Measurements from ENCODE around the gene ABCC8. TPM values are rescaled to one million over a fixed set of nuclear protein-coding genes. Genes with fewer than 3 reads are reported as not detected.

The ABCC8 gene
- total RNA-seq, 1 donor: not detected

GRCh38 chr11:17415523-17416104 is 61.0 kb downstream of the ABCC8 start:
- Histone ChIP-seq H2AFZ (ENCODE audit: low read length) (no peak overlapping the region), H3K79me2 (ENCODE audit: insufficient read depth, low read length) (no peaks in the 10 kb centered on the region), H3K4me1 (ENCODE audit: insufficient read depth, low read length) (no peaks in the 10 kb centered on the region), H3K4me3 (ENCODE audit: insufficient read depth, low read length) (no peak overlapping the region), H3K27me3 (ENCODE audit: insufficient read depth, low read length) (peaks cover 33% of the 10 kb centered on the region), H3K27ac (ENCODE audit: low read depth, low read length) (no peak overlapping the region), H3K4me2 (ENCODE audit: insufficient read depth, low read length) (no peak overlapping the region), H3K36me3 (ENCODE audit: insufficient read depth, low read length) (no peaks in the 10 kb centered on the region), H3K9me3 (ENCODE audit: low read depth, low read length) (no peaks in the 10 kb centered on the region), H4K20me1 (ENCODE audit: insufficient read depth, low read length) (no peaks in the 10 kb centered on the region)
- no peak for DNase-seq (ENCODE audit: insufficient read length, low spot score, missing footprints)
- TF ChIP-seq CTCF (IDR thresholded peaks at IDR 0.05; ENCODE audit: extremely low read depth, low read depth, low read length): no peak

- Histone ChIP-seq H3K79me2 (ENCODE audit: insufficient read depth, low read length) (no peaks in the 10 kb centered on the region), H2AFZ (ENCODE audit: low read length) (no peak overlapping the region), H3K4me2 (ENCODE audit: insufficient read depth, low read length) (no peak overlapping the region), H3K36me3 (ENCODE audit: insufficient read depth, low read length) (no peaks in the 10 kb centered on the region), H3K4me1 (ENCODE audit: insufficient read depth, low read length) (no peaks in the 10 kb centered on the region), H3K27ac (ENCODE audit: low read depth, low read length) (no peak overlapping the region), H3K27me3 (ENCODE audit: insufficient read depth, low read length) (peaks cover 33% of the 10 kb centered on the region), H3K9me3 (ENCODE audit: low read depth, low read length) (no peaks in the 10 kb centered on the region), H4K20me1 (ENCODE audit: insufficient read depth, low read length) (no peaks in the 10 kb centered on the region), H3K4me3 (ENCODE audit: insufficient read depth, low read length) (no peak overlapping the region)
- no peak for DNase-seq (ENCODE audit: insufficient read length, low spot score, missing footprints)
- no peak for TF ChIP-seq CTCF (IDR thresholded peaks at IDR 0.05; ENCODE audit: extremely low read depth, low read depth, low read length)
These were observed 61.7 kb downstream of the ABCC8 start for GRCh38 chr11:17414992-17415391.

DNA sequence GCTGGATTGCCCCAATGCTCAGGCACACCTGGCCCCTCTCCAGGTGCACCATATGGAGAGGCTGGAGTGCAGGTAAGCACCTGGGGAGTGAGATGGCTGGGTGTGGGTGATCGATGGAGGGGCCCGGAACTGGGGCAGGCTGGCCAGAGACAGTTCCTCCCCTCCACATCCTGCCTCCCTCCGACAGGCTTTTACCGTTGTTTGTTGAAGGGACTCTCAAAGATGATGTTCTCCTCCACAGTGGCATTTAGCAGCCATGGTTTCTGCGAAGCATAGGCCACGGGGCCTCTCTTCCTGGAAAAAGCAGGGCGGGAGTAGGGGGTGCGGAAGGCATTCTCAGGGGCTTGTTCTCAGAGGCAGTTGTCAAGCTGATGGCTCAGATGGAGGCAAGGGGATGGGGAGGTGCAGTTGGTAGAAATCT is 62.3 kb downstream of the ABCC8 start:
- H2AFZ ChIP-seq (ENCODE audit: low read length): no peak overlapping the region
- H3K27ac ChIP-seq (ENCODE audit: low read depth, low read length): no peak overlapping the region
- DNase-seq (ENCODE audit: insufficient read length, low spot score, missing footprints): peak; percentile 60
- no peaks in the 10 kb centered on the region for H3K36me3 ChIP-seq (ENCODE audit: insufficient read depth, low read length)
- no peak for TF ChIP-seq CTCF (IDR thresholded peaks at IDR 0.05; ENCODE audit: extremely low read depth, low read depth, low read length)
- no peaks in the 10 kb centered on the region for H3K79me2 ChIP-seq (ENCODE audit: insufficient read depth, low read length)
- H3K4me3 ChIP-seq (ENCODE audit: insufficient read depth, low read length): no peak overlapping the region
- no peaks in the 10 kb centered on the region for H3K9me3 ChIP-seq (ENCODE audit: low read depth, low read length)
- H3K4me1 ChIP-seq (ENCODE audit: insufficient read depth, low read length): no peaks in the 10 kb centered on the region
- H4K20me1 ChIP-seq (ENCODE audit: insufficient read depth, low read length): no peaks in the 10 kb centered on the region
- peaks cover 26% of the 10 kb centered on the region for H3K27me3 ChIP-seq (ENCODE audit: insufficient read depth, low read length)
- H3K4me2 ChIP-seq (ENCODE audit: insufficient read depth, low read length): no peak overlapping the region

- peaks cover 19% of the 10 kb centered on the region for H3K27me3 ChIP-seq (ENCODE audit: insufficient read depth, low read length)
- DNase-seq (ENCODE audit: insufficient read length, low spot score, missing footprints): peak; percentile 59
- H2AFZ ChIP-seq (ENCODE audit: low read length): no peak overlapping the region
- no peak overlapping the region for H3K4me3 ChIP-seq (ENCODE audit: insufficient read depth, low read length)
- H3K4me1 ChIP-seq (ENCODE audit: insufficient read depth, low read length): no peaks in the 10 kb centered on the region
- no peaks in the 10 kb centered on the region for H3K9me3 ChIP-seq (ENCODE audit: low read depth, low read length)
- H3K4me2 ChIP-seq (ENCODE audit: insufficient read depth, low read length): no peak overlapping the region
- H3K36me3 ChIP-seq (ENCODE audit: insufficient read depth, low read length): no peaks in the 10 kb centered on the region
- no peaks in the 10 kb centered on the region for H4K20me1 ChIP-seq (ENCODE audit: insufficient read depth, low read length)
- H3K79me2 ChIP-seq (ENCODE audit: insufficient read depth, low read length): no peaks in the 10 kb centered on the region
- TF ChIP-seq CTCF (IDR thresholded peaks at IDR 0.05; ENCODE audit: extremely low read depth, low read depth, low read length): no peak
- no peak overlapping the region for H3K27ac ChIP-seq (ENCODE audit: low read depth, low read length)
These were observed 63.0 kb downstream of the ABCC8 start for GRCh38 chr11:17413414-17414316.
